ENCODE results near the gene ACSF3. TPM values are rescaled to one million over a fixed set of nuclear protein-coding genes. Genes with fewer than 3 reads are reported as not detected.

ACSF3 gene
- total RNA-seq, 1 donor, result 20.7 TPM

- H3K4me3 ChIP-seq (ENCODE audit: low read depth, low read length), result no peak overlapping the region
- no peak for DNase-seq (ENCODE audit: low read depth)
- TF ChIP-seq, protein P1, sequence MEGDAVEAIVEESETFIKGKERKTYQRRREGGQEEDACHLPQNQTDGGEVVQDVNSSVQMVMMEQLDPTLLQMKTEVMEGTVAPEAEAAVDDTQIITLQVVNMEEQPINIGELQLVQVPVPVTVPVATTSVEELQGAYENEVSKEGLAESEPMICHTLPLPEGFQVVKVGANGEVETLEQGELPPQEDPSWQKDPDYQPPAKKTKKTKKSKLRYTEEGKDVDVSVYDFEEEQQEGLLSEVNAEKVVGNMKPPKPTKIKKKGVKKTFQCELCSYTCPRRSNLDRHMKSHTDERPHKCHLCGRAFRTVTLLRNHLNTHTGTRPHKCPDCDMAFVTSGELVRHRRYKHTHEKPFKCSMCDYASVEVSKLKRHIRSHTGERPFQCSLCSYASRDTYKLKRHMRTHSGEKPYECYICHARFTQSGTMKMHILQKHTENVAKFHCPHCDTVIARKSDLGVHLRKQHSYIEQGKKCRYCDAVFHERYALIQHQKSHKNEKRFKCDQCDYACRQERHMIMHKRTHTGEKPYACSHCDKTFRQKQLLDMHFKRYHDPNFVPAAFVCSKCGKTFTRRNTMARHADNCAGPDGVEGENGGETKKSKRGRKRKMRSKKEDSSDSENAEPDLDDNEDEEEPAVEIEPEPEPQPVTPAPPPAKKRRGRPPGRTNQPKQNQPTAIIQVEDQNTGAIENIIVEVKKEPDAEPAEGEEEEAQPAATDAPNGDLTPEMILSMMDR (IDR thresholded peaks at IDR 0.05; ENCODE audit: insufficient read depth, low read depth, low read length), result no peak
Observed at GRCh38 chr16:89110641-89111040, 17.0 kb downstream of the ACSF3 start.

GRCh38 chr16:89111263-89111662 is 17.6 kb downstream of the ACSF3 start:
- TF ChIP-seq, protein P1 (IDR thresholded peaks at IDR 0.05; ENCODE audit: insufficient read depth, low read depth, low read length), result no peak
- no peak overlapping the region for H3K4me3 ChIP-seq (ENCODE audit: low read depth, low read length)
- DNase-seq (ENCODE audit: low read depth), result no peak

GRCh38 chr16:89112377-89113151 is 18.9 kb downstream of the ACSF3 start:
- H3K4me3 ChIP-seq (ENCODE audit: low read depth, low read length), result no peak overlapping the region
- no peak for DNase-seq (ENCODE audit: low read depth)
- TF ChIP-seq, protein P1 (IDR thresholded peaks at IDR 0.05; ENCODE audit: insufficient read depth, low read depth, low read length), result no peak

- TF ChIP-seq, protein P1 (IDR thresholded peaks at IDR 0.05; ENCODE audit: insufficient read depth, low read depth, low read length), result no peak
- no peak for DNase-seq (ENCODE audit: low read depth)
- no peak overlapping the region for H3K4me3 ChIP-seq (ENCODE audit: low read depth, low read length)
Observed at GRCh38 chr16:89113152-89113547, 19.5 kb downstream of the ACSF3 start.

- no peak for DNase-seq (ENCODE audit: low read depth)
- TF ChIP-seq, protein P1 (IDR thresholded peaks at IDR 0.05; ENCODE audit: insufficient read depth, low read depth, low read length), result no peak
- H3K4me3 ChIP-seq (ENCODE audit: low read depth, low read length), result no peak overlapping the region
Observed at GRCh38 chr16:89113661-89114060, 20.0 kb downstream of the ACSF3 start.

DNA sequence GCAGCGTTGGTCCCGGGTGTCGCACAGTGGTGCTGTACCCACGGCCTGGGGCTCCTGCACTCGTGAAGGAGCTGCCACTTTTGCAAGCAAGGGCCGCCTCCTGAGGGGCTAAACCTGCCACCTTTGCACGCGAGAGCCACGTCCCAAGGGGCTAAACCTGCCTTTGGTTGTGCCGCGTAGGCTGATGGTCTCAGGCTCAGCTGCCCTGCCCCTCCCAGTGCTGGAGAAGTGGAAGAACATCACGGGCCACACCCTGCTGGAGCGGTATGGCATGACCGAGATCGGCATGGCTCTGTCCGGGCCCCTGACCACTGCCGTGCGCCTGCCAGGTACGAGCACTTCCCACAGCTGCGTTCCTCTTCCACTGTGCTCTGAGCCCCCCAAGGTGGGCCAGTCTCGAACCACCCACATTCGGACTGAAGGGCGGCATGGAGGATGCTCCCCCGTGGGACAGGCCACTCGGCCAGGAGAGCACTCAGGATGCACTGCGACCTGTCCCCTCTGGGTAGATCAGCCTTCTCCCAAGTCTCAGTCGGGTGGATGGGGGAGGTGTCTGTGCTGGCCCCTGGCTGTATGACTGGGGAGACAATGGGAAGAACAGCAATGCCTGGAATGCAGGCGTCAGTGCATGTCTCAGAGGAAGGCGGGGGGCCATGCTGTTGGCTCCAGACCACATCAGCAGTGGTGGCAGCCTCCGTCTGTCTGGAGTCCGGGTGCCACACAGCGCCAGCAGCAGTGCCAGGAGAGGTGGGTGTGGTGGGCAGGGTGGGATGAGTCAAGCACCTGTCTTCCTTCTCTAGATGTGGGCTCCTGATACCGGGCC is 20.7 kb downstream of the ACSF3 start:
- no peak for DNase-seq (ENCODE audit: low read depth)
- TF ChIP-seq, protein P1 (IDR thresholded peaks at IDR 0.05; ENCODE audit: insufficient read depth, low read depth, low read length), result no peak
- H3K4me3 ChIP-seq (ENCODE audit: low read depth, low read length), result no peak overlapping the region

All from fibroblast of villous mesenchyme (primary cell).